ENCODE data around the gene CD48. TPM values are rescaled to one million over a fixed set of nuclear protein-coding genes. Genes with fewer than 3 reads are reported as not detected.

CD48 gene
- total RNA-seq, 4 donors from 2014 or later: 0.53 to 4.3 (median 1.5) TPM

- whole genome bisulfite sequencing, 2 donors: 85 to 87% methylated on average over 5 of the region's 5 CpGs
- TF ChIP-seq POLR2A (IDR thresholded peaks at IDR 0.05): no peak
- TF ChIP-seq CTCF (IDR thresholded peaks at IDR 0.05): no peak
- H3K4me3 ChIP-seq (ENCODE audit: low read depth, poor library complexity, severe bottlenecking): no peak overlapping the region
- no peak for DNase-seq (ENCODE audit: low spot score in 2 of 2)
- intact Hi-C loops (cut with DNase I; ENCODE audit: low total_unique reads): no loop called here
These were observed 68.5 kb downstream of the CD48 start for GRCh38 chr1:160643138-160643537.

DNA sequence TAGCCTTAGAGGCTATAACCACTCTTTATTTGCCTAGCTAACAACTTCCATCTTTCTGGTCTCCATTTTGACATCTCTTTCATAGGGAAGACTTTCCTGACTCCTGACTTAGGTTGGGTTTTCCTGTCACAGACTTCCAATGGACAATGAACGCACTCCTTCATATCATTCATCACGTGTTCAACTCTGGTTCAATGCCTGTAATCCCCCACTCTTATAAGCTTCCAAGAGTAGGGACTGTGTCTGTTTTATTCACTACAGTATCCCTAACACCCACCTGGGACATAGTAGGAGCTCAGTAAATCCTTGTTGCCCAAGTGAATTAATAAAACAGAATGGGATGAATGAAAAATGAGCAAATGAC is 69.4 kb downstream of the CD48 start:
- 88 to 95% methylated on average over 2 of the region's 2 CpGs for WGBS, 2 donors
- TF ChIP-seq CTCF (IDR thresholded peaks at IDR 0.05) (no peak), POLR2A (IDR thresholded peaks at IDR 0.05) (no peak)
- no peak overlapping the region for H3K4me3 ChIP-seq (ENCODE audit: low read depth, poor library complexity, severe bottlenecking)
- DNase-seq (ENCODE audit: low spot score in 2 of 2): no peak
- intact Hi-C loops (cut with DNase I; ENCODE audit: low total_unique reads): no loop called here

- 76 to 82% methylated on average over 8 of the region's 8 CpGs for WGBS, 2 donors
- no peak overlapping the region for H3K4me3 ChIP-seq (ENCODE audit: low read depth, poor library complexity, severe bottlenecking)
- TF ChIP-seq CTCF (IDR thresholded peaks at IDR 0.05) (no peak), POLR2A (IDR thresholded peaks at IDR 0.05) (no peak)
- no peak for DNase-seq (ENCODE audit: low spot score in 2 of 2)
- intact Hi-C loops (cut with DNase I; ENCODE audit: low total_unique reads): no loop called here
These were observed 70.0 kb downstream of the CD48 start for GRCh38 chr1:160641323-160642280.

DNA sequence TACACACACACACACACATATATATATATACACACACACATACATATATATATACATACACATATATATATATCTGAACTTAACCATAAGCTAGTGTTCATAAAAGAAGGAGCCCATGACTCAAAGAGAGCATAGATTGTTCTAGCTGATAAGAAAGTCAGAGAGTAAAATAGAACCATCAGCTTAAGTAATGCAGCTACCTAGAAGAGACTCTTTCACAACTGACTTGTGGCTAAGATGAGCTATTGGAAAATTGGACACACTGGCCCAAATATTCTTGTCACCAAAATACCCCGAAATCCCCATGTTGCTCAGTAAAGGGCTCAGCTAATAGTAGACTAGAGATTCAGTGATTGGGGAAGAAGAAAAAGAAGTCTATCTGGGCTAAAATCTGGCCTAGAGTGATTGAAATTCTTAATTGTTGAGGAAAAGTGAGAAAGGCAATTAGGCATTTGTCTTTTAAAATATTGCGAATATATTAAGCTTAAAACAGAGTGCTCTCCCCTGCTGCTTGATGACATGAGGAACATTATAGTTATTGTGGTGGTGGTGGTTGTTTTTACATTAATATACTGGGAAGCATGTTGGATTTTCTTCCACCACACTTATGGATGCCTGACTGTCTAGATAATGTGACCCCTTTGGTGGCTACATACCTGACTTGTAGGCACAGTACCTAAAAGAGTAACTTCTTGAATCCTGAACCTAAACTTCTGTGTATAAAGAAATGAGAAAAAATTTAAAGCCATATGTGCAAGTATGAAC is 71.1 kb downstream of the CD48 start:
- no peak overlapping the region for H3K4me3 ChIP-seq (ENCODE audit: low read depth, poor library complexity, severe bottlenecking)
- 88 to 93% methylated on average over 2 of the region's 2 CpGs for WGBS, 2 donors
- TF ChIP-seq POLR2A (IDR thresholded peaks at IDR 0.05) (no peak), CTCF (IDR thresholded peaks at IDR 0.05) (no peak)
- no peak for DNase-seq (ENCODE audit: low spot score in 2 of 2)
- intact Hi-C loops (cut with DNase I; ENCODE audit: low total_unique reads): no loop called here

GRCh38 chr1:160639652-160640051 is 72.0 kb downstream of the CD48 start:
- intact Hi-C loops (cut with DNase I; ENCODE audit: low total_unique reads): no loop called here
- H3K4me3 ChIP-seq (ENCODE audit: low read depth, poor library complexity, severe bottlenecking): no peak overlapping the region
- DNase-seq (ENCODE audit: low spot score in 2 of 2): no peak
- TF ChIP-seq CTCF (IDR thresholded peaks at IDR 0.05): no peak
- no peak for TF ChIP-seq POLR2A (IDR thresholded peaks at IDR 0.05)
- WGBS, 2 donors: 45 to 54% methylated on average over 3 of the region's 3 CpGs
